Superior temporal gyrus (tissue), 1 donor: Measurements from ENCODE around the gene MKKS.
A peak's percentile ranks its signal among the peaks of the same experiment; 100 is the strongest.

Experiments used
- DNase-seq: peaks from one replicate; pipeline ENCODE4 v3.0.0-alpha.2; 2016; ENCODE audit errors: extremely low spot score

MKKS gene

DNA sequence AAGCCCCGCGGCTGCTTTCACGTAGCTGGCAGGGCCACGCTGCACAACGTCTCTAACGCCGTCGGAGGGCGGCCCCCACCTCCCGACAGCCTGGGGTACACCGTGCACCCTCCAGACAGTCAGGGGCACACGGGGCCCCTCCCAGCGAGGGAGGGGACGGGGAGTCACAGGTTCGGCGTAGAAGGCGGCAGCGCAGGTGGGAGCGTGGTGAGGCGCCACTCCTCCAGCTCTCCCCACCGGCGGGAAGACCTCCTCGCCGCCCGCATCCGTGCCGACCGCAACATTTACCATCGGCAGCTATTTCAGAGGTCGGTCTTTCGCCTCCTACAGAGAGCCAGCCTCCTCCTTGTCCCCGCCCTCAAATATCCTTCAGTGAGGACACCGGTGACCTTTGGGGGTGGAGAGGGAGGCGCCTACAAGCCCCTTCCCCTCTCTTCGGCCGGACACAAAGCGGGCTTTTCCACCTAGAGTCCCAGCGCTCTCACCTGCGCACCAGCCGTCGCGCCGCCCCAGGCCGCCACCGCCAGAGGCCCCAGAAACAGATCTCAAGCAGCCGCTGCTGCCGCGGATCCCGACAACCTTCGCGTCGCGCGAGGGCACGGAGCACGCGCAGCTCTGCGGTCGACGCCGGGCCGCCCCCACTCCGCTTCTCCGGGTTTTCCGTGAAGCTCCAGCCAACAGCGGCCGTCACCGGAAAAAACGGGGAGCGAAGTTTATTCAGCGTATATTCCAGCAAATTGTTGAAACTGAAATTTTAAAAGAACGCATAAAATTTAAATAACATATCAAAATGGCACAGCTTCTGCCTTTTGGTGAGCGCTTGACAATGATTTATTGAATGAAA lies at the start of gene MKKS:
Gene MKKS, minus strand, starts transcription at position 600 of the 844 bp plus-strand sequence. CDS start 20,708 bp downstream, outside the sequence.
- no peak for DNase-seq

- DNase-seq: no peak
Measured at GRCh38 chr20:10483691-10484090, 49.7 kb upstream of the MKKS start.

- DNase-seq: no peak
Measured at GRCh38 chr20:10481676-10482075, 47.7 kb upstream of the MKKS start.

GRCh38 chr20:10478930-10479329 lies 44.9 kb upstream of the MKKS start:
- DNase-seq: no peak

DNA sequence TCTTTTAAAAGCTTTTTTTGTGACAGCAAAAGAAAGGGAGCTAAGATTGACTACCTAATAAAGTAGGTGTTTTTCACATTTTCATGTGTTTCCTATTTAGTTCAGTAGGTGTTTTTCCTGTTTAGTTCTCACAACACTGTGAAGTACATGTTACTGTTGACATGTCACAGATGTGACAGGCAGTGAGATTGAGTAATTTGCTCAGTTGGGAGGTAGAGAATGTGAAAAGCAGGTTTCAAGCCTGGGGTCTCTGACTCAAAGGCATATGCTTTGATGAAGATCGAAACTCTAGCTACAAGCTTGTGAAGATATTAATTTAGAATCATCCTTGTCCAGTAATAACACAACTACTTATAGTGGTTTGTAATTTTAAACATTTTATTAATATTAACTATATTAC lies 44.2 kb upstream of the MKKS start:
- DNase-seq: no peak

GRCh38 chr20:10476319-10476724 lies 42.3 kb upstream of the MKKS start:
- no peak for DNase-seq

DNA sequence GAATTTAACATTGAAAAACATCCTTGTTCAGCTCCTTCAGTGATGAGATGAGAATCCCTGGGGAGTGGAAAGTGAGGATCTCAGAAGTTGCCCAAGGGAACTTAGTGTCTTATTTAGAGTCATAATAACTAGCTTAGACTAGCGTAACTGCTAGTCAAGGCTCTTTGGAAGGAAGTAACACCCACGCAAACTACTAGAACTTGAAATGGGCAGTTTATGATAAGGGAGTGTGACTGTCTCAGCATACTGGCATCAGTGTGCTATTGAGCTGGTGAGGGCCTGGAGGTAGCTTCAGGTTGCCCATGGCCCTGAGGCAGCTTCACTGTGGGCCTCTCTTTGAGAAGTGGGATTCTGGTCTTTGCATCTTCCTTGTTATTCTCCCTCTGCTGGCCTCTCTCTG lies 41.2 kb upstream of the MKKS start:
- DNase-seq: no peak

DNA sequence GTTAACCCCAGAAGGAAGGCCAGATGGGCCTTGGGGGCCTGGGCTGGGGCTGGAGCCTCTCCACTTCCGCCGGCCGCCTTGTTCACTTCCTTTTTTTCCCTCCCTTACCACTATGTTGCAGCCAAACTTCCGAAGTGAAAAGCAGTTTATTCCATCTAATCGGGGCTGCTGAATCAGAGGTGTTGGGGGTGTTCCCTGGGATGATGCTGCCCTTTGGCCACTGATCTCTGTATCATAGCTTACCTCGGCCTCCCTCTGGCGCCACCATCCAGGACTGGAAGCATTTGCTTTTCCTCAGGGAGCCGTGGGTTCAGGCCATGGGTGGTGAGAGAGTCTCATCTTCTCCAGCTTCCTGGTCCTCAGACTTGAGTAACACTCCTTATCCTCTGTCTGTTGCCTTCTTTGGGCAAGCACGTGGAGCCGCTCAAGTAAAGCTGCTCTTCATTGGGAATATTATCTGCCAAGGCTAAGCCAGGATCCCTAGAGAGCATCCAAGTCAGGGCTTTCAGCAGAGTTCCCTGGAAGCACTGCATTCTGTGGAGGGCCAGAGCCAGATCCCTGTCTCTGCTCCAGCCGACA lies 40.7 kb upstream of the MKKS start:
- no peak for DNase-seq

- DNase-seq: no peak
Measured at GRCh38 chr20:10472871-10473270, 38.8 kb upstream of the MKKS start.

DNA sequence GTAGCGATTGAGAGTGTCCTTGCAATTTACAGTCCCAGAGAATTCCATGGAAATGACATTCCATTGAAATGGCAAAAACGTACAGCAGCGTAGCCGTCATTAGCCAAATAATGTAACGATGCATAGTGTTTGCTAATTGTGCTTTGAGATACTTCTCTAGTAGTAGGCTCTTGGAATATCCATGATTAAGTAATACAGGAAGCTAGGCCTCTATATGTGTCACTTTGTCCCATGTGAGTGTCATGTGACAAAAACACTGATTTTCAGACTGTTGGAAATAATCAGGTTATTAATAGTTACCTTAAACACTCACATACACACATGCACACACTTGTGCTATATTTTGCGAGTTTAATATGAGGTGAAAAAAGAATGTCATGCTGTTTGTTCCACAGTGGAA lies 36.3 kb upstream of the MKKS start:
- no peak for DNase-seq

GRCh38 chr20:10469599-10469998 lies 35.6 kb upstream of the MKKS start:
- DNase-seq: peak; percentile 90

GRCh38 chr20:10469056-10469455 lies 35.0 kb upstream of the MKKS start:
- DNase-seq: no peak

- no peak for DNase-seq
Measured at GRCh38 chr20:10468340-10468845, 34.4 kb upstream of the MKKS start.

- DNase-seq: no peak
Measured at GRCh38 chr20:10467681-10468339, 33.8 kb upstream of the MKKS start.

DNA sequence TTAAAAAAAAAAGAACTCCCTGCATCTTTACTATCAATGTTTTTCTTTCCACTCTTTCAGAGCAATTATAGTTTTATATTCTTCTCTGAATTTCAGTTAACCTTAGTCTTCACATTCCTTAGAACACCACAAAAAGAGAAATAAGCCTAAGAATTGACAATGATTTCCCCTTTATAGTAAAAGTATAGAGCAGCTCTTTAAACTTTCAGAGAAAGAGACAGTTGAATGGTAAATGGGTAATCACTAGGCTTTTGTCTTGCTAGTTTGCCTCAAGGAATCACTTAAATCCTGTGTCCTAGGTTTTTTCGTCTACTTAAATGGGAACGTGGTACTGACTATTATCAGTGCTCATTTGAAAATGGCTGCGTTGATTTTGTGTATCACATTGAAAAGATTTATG lies 32.8 kb upstream of the MKKS start:
- DNase-seq: no peak

- DNase-seq: no peak
Measured at GRCh38 chr20:10466325-10466724, 32.3 kb upstream of the MKKS start.

GRCh38 chr20:10465135-10465534 lies 31.1 kb upstream of the MKKS start:
- no peak for DNase-seq

- no peak for DNase-seq
Measured at GRCh38 chr20:10463622-10464021, 29.6 kb upstream of the MKKS start.

GRCh38 chr20:10462516-10462915 lies 28.5 kb upstream of the MKKS start:
- no peak for DNase-seq

DNA sequence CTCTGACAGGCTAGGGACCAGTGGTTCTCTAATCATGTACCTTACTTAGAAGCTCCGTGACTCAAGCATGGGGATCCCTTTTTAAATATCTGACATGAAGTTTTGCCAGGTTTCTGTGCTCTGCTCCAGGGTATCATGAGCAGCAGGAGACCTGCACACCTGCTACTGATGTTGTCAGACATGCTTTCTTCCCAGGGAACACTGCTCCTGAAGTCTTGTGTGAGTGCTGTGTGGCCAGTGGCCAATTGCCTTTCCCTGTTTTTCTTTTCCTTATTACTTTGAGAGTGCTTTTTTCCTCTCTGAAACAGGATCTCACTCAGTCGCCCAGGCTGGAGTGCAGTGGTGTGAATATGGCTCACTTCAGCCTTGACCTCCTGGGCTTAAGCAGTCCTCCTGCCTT lies 27.5 kb upstream of the MKKS start:
- DNase-seq: no peak

GRCh38 chr20:10454151-10454750 lies 20.2 kb upstream of the MKKS start:
- no peak for DNase-seq

- DNase-seq: no peak
Measured at GRCh38 chr20:10453241-10453640, 19.2 kb upstream of the MKKS start.
